Measurements from ENCODE around the gene TMEM263. TPM values are rescaled to one million over a fixed set of nuclear protein-coding genes. Genes with fewer than 3 reads are reported as not detected.
A peak's percentile ranks its signal among the peaks of the same experiment; 100 is the strongest.

Gene TMEM263
- total RNA-seq (68.8 and 72.5 TPM in 2 replicates), polyA plus RNA-seq (15.7 and 22.5 TPM in 2 replicates), polyA minus RNA-seq (68.1 and 74.1 TPM in 2 replicates), Bru-seq, nascent RNA (percentile 97 among the genes with signal in this experiment), BruChase-seq, experiment 1, labeled RNA remaining after a 6-hour chase (percentile 96 among the genes with signal in this experiment), BruChase-seq, experiment 2, labeled RNA remaining after a 2-hour chase (percentile 97 among the genes with signal in this experiment)
- 23.6 and 26.5 TPM in 2 replicates for polyA plus RNA-seq (2011; cell fraction: cytosol; rRNA removed)
- 41.3 and 45.2 TPM in 2 replicates for polyA plus RNA-seq (2011; cell fraction: nucleus; rRNA removed)
- 54.3 and 64.4 TPM in 2 replicates for polyA plus RNA-seq (2012)
- 28.9 TPM for polyA minus RNA-seq (2011; cell fraction: cytosol; rRNA and poly(A)+ RNA removed)
- polyA minus RNA-seq (2011; cell fraction: nucleus; rRNA and poly(A)+ RNA removed) = 47.7 and 51.8 TPM in 2 replicates
- long read RNA-seq, transcript TMEM263-202 (3 exons, 833 nt) = minor isoform, 9 of 112 reads
- long read RNA-seq, transcript TMEM263-204 (3 exons, 3,349 nt) = minor isoform, 17 of 112 reads
- long read RNA-seq, transcript TMEM263-201 (4 exons, 3,362 nt) = major isoform, 52 of 112 reads
- long read RNA-seq, partial matches to known transcripts = 1 of 112 reads
- long read RNA-seq, other reads (novel, unspliced or antisense) = 29 of 112 reads

GRCh38 chr12:106955377-106956047 lies at the start of gene TMEM263:
Gene TMEM263, plus strand, starts transcription at chr12:106955907. Its CDS starts 11,210 bp downstream, at chr12:106967117.
- TF ChIP-seq MAX (IDR thresholded peaks at IDR 0.05; ENCODE audit: insufficient read depth, insufficient read length) (peak; percentile 26), FOS (IDR thresholded peaks at IDR 0.05; ENCODE audit: borderline replicate concordance, insufficient read depth, low read length) (no peak), CTCF (IDR thresholded peaks at IDR 0.05; ENCODE audit: extremely low read depth in 1 of 2, insufficient read depth in 1 of 2, low read depth in 1 of 2, low read length in 2 of 2) (no peak), POLR2AphosphoS5 (IDR thresholded peaks at IDR 0.05; ENCODE audit: insufficient read depth, low read depth, low read length) (peak; percentile 99), EZH2 (IDR thresholded peaks at IDR 0.05; ENCODE audit: borderline replicate concordance, low read depth, low read length, severe bottlenecking) (no peak), GATA2 (IDR thresholded peaks at IDR 0.05; ENCODE audit: insufficient read depth, insufficient read length, low read depth, low read length) (no peak), POLR2A (IDR thresholded peaks at IDR 0.05; ENCODE audit: low read depth, low read length) (peak; percentile 97)
- DNase-seq (ENCODE audit: low read depth, low spot score) (peak; percentile 99), FAIRE-seq (peak; percentile 85)
- dilution Hi-C loops (cut with MboI; ENCODE audit: extremely low pct_ligation_motif_present, low sequenced_read_pairs) = no loop called here
- peak within 1 kb of the TSS; percentile 86 to 99 (median 97) for H3K4me3 ChIP-seq (replicated peaks in 1 of 3; ENCODE audit: insufficient read depth in 1 of 3, low read depth in 1 of 3, low read length in 3 of 3)
- peak within 1 kb of the TSS; percentile 95 for H3K9ac ChIP-seq (replicated peaks; ENCODE audit: extremely low read depth, insufficient read depth, low read length)
- H3K27ac ChIP-seq (ENCODE audit: insufficient read depth, low read depth, low read length) = peak within 1 kb of the TSS; percentile 87
- intact Hi-C loops (cut with micrococcal nuclease) = loop anchor here (1.0 to 2.0 kb wide), 6 partner anchors 17 to 181 kb away; partner anchors contain the start of genes MTERF2 and RIC8B
- H3K4me2 ChIP-seq (ENCODE audit: insufficient read depth, low read length) = peak within 1 kb of the TSS; percentile 99
- H3K36me3 ChIP-seq (ENCODE audit: control insufficient read depth in 2 of 2, extremely low read depth in 1 of 2, insufficient read depth in 2 of 2, low read length in 2 of 2) = no peaks in the 10 kb centered on the region
- no TSS peak for BruUV-seq (replicated peaks)
- ChIA-PET POLR2A (interaction anchor here (0.5 to 2.0 kb wide), 8 partner anchors 12 to 1757 kb away, joined by 3 to 21 read pairs (median 6); partner anchors contain the start of genes CRY1, MTERF2, POLR3B and RIC8B), CTCF (interaction anchor here (0.7 to 2.2 kb wide), 11 partner anchors 14 to 598 kb away, joined by 3 to 16 read pairs (median 4); partner anchors contain the start of genes CRY1, MTERF2 and POLR3B)
- H3K79me2 ChIP-seq (ENCODE audit: control insufficient read depth, insufficient read depth, low read length) = peaks cover 42% of the 10 kb centered on the region
- H3K27me3 ChIP-seq (ENCODE audit: control insufficient read depth in 2 of 2, insufficient read depth in 2 of 2, low read length in 2 of 2) = peaks cover 0 to 1% of the 10 kb centered on the region in 2 experiments
- H3K9me1 ChIP-seq (replicated peaks; ENCODE audit: control insufficient read depth, extremely low read depth, insufficient read depth, low read length) = peaks cover 4% of the 10 kb centered on the region
- no peaks in the 10 kb centered on the region for H3K9me3 ChIP-seq (replicated peaks; ENCODE audit: control insufficient read depth, insufficient read depth, low read length)
- H4K20me1 ChIP-seq (replicated peaks; ENCODE audit: control insufficient read depth, extremely low read depth, insufficient read depth, low read length) = no peaks in the 10 kb centered on the region
- H3K4me1 ChIP-seq (ENCODE audit: control insufficient read depth, extremely low read depth, insufficient read depth, low read length) = peaks cover 12% of the 10 kb centered on the region
- H2AFZ ChIP-seq (ENCODE audit: low read depth, low read length) = peak within 1 kb of the TSS; percentile 77
